Right renal pelvis (tissue), 4 donors: ENCODE data around the gene PAPSS2. TPM values are rescaled to one million over a fixed set of nuclear protein-coding genes. Genes with fewer than 3 reads are reported as not detected.
"Not testable (repeated sequence)": the region's sequence is repeated elsewhere in the genome, so short reads cannot be mapped to it uniquely, and the experiment has no call there.

ENCODE experiments used
- DNase-seq, 4 donors: peaks; one replicate each; pipeline ENCODE4 v3.0.0-alpha.2; 2013; ENCODE audit warnings: low read depth in 4 of 4, low spot score in 3 of 4, missing footprints in 1 of 4
- polyA plus RNA-seq, 4 donors: library from polyadenylated mRNA; unstranded; fragments of 120-200 nt; gene quantifications; one replicate each; pipeline ENCODE4 v1.2.1, GENCODE V29; 2013; ENCODE audit not compliant: insufficient read length in 4 of 4

The PAPSS2 gene
- polyA plus RNA-seq, 4 donors: 46.4 to 56.1 (median 51.5) TPM

GRCh38 chr10:87640043-87640442, 19.6 kb upstream of the PAPSS2 start:
- no peak for DNase-seq

- no peak for DNase-seq
Measured at GRCh38 chr10:87642486-87642885, 17.2 kb upstream of the PAPSS2 start.

DNA sequence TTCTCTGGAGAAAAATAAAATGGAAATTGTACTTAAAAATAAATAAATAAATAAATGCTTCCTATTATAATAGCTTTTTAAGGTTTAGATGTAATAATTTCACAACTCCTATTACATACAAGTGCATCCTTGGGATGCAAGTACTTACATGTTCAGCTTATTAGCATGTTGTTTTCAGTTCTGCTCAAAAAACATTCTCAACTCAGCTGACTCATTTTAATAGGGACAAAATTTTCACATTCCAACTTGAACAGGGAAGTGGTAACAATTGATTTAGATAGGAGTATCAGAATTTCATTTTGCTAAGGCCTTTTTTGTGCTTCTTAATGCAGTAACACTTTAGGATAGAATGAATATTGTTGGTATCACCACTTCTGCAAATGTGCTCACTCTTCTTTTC, 16.7 kb upstream of the PAPSS2 start:
- DNase-seq: no peak

DNA sequence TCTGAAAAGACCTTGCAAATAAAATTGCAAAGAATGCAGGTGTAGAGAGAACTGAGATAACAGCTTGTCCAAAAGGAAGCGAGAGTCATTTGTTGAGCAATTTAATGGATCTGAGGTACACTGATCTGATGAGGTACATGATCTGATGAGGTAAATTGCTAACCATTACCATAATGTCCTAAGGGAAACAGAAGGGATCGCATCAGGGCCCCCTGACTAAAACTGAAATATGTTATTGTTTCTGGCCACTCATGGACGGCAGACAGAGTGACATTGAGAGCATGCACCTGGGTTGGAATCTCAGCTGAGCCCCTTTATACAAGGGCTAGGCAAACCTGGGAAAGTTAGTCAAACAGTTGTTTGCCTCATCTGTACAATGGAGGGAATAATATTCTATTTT, 15.8 kb upstream of the PAPSS2 start:
- no peak for DNase-seq

DNA sequence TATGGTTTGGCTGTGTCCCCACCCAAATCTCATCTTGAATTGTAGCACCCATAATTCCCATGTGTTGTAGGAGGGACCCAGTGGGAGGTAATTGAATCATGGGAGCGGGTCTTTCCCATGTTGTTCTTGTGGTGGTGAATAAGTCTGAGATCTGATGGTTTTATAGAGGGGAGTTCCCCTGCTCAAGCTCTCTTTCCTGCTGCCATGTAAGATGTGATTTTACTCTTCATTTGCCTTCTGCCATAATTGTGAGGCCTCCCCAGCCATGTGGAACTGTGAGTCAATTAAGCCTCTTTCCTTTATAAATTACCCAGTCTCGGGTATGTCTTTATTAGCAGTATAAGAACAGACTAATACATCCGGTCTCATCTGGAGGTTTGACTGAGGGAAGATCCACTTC, 15.2 kb upstream of the PAPSS2 start:
- DNase-seq: not testable (repeated sequence)

DNA sequence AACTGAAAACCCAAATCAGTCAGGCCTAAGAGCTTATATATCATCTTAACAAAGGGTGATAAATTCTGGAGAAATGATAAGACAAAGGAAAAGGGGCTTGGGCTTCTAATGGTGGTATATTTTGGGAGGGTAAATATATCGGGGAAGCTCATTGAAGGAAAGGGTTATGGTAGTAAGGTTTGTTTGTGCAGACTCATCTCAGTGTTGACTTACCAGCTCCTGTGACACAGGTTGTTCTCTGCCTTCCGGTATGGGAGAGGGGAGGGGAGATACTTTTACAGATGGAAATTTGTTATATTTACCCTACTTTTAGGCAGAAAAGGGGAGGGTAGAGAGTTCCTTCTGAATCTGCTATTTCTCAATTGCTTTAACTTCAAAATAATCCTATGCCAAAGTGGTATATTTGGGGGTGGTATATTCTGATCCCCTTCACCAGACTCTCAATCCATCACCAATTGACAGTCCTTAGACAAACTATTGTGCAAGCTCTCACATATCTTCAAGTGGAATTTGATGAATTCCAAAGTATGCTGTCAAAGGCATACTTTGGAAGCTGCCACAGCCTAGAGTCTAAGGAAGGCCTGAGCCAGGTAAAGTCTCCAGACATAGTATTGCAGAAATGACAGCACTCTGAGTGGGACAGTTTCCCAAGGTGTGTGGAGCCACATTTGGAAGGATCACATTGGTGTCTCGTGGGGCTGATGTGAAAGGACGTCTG, 13.3 kb upstream of the PAPSS2 start:
- DNase-seq: no peak

DNA sequence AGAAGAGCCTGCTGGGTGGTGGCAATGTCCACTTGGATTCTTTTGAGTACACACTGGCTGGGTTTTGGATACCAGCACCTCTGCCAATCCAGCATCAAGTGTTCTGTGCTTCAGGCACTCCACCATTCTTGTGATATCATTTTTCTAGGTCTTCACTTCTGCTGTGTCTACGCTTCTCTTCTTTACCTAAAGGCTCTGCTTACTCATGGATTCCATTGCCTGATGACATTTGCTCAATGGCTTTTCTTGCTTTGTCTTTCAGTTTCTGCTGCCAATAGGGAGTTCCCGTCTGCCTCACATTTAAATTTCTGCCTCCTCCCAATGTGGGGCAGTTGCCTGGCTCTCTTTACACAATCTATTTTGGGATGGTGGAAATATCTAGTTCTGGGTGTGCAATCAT, 12.7 kb upstream of the PAPSS2 start:
- no peak for DNase-seq

- DNase-seq: no peak
Measured at GRCh38 chr10:87650838-87651589, 8.7 kb upstream of the PAPSS2 start.

GRCh38 chr10:87651801-87652200, 7.9 kb upstream of the PAPSS2 start:
- no peak for DNase-seq

- no peak for DNase-seq
Measured at GRCh38 chr10:87652261-87652660, 7.4 kb upstream of the PAPSS2 start.

DNA sequence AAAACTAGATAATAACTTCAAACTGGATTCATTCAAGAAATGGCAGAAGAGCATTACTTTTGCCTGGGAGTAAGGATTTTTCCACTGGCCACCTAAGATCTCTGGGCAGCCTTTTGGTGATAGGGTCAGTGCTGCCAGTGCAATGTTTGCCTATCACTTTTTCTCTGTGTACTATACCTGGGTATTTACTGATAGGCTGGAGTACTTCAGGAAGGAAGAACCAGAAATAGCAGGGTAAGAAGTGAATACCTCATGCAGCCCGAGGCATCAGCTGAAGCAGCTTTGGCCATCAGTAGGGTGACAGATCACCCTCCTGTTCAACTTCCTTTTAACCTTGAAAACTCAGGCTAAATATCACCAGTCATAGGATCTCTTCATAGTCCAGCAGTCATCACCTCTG, 5.5 kb upstream of the PAPSS2 start:
- no peak for DNase-seq

DNA sequence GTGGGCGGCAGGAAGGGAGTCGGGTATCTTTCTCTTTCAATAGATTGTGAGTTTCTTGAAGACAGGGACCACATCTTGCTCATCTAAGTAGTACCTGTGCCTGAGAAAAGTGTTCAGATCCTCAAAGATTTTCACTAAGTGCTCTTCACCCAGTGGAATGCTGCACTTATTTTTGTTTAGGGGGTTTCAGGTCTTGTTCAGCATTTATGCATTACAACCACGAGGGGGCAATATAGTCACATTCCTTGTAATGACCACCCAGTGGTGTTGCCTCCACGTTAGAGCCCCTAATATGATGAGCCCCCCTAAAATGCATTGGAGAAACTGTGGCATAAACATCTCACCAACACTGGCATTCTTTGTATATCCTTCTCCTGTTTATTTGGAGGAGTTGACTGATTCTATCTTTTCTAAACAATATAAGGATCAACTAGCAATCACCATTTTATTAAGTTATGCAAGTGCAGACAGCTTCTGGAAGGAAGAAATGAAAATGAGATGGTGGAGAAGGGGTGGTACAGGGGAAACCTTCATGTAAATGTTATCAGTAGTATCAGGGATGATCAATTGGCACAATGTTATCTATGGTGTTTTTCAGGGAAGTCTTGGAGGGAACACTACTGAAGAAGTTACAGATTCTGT, 3.1 kb upstream of the PAPSS2 start:
- peak in 3 of 4 donors; percentile 44 to 49 (median 47) for DNase-seq

DNA sequence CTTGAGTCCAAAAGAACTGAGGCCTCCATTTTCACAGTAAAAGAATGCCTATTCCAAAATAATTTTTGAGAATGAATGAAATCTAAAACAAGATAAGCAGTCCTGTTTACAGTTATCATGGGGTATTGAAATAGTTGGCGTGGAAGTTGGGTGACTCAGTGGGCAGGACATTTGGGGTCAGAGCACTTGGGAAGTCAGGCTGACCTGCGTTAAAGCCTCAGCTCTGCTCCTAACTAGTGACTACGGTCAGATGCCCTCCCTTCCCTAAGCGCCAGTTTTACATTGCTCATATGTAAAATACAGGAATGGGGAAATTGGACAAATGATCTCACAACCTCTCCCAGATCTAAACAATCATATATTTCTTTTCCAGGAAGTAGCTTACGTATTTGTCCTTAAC, 2.3 kb upstream of the PAPSS2 start:
- no peak for DNase-seq

GRCh38 chr10:87658321-87658795, 1.3 kb upstream of the PAPSS2 start:
- DNase-seq: no peak

DNA sequence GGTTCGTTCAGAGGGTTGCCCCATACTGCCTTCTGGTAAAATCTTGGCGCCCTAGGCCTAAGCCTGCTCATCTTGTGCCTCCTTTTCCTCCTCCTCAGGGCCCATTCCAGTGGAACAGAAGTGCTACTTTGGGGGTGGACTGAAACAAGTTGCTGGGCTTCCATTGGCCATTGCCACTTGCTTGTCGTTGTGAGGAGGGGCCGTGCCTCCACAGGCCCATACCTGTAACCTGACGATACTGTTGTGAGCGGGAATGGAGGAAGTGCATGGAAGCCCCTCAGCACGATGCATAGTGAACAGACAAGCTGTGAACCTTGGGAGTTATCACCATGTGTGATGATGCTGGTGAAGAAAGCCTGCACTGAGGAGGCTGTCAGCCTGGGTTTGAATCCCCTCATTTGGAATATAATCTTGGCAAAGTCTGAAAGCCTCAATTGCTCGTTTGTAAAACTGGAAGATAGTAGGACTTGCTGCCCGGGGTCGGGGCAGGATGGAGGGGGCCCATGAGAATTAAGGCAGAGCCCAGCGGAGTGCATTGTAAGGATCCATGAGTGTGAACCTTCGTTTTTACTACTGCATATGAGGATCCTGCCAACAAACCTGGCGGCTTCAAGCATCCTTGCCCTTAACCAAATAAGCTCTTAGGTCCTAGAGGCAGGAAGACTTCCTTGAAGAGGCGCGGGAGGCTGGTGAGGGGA, 671 bp upstream of the PAPSS2 start:
- no peak for DNase-seq

- no peak for DNase-seq
Measured at GRCh38 chr10:87660484-87661133, 931 bp downstream of the PAPSS2 start.

- DNase-seq: no peak
Measured at GRCh38 chr10:87661861-87662785, 2.4 kb downstream of the PAPSS2 start.

- DNase-seq: no peak
Measured at GRCh38 chr10:87664276-87664701, 4.6 kb downstream of the PAPSS2 start.

GRCh38 chr10:87667493-87667892, 7.8 kb downstream of the PAPSS2 start:
- no peak for DNase-seq
